H1 (cell line): Measurements from ENCODE around the gene PRDX5. TPM values are rescaled to one million over a fixed set of nuclear protein-coding genes. Genes with fewer than 3 reads are reported as not detected.

ENCODE experiments used
- CTCF ChIA-PET: fragments of 300-600 bp; sonication (Branson Sonifier 250); formaldehyde crosslinking; loops from one replicate; lab custom pipeline; 2021; ENCODE audit not compliant: partially characterized antibody; lab: Charles Lee
- POLR2A ChIA-PET: fragments of 300-600 bp; sonication (Branson Sonifier 250); formaldehyde crosslinking; loops from one replicate; lab custom pipeline; 2021; ENCODE audit warnings: inconsistent platforms; ENCODE audit not compliant: partially characterized antibody; lab: Charles Lee
- DNase-seq, 2 experiments: peaks; one replicate each; pipeline versions ENCODE4 v3.0.0 to v3.0.0-alpha.2; 2010 to 2022; ENCODE audit warnings: low spot score in 2 of 2, low read depth in 1 of 2, mixed read lengths in 1 of 2
- FAIRE-seq: peaks from 2 replicates; lab custom pipeline; 2011; peaks lifted over from hg19 to GRCh38; lab: Jason Lieb, UNC
- H2AFZ ChIP-seq: 2 replicates; pipeline ENCODE4 v1.8.1; 2012; ENCODE audit warnings: low read length, inconsistent platforms
- H2AK5ac ChIP-seq: 2 replicates; pipeline ENCODE4 v1.6.1; 2013; ENCODE audit warnings: low read depth, low read length
- H2BK120ac ChIP-seq: replicated peaks from 2 replicates; pipeline ENCODE3; 2013; ENCODE audit warnings: low read depth, low read length, inconsistent platforms
- H2BK12ac ChIP-seq: 2 replicates; pipeline ENCODE4 v1.6.1; 2013; ENCODE audit warnings: low read depth, low read length
- H2BK15ac ChIP-seq: 2 replicates; pipeline ENCODE4 v1.6.1; 2013; ENCODE audit warnings: low read length
- H2BK20ac ChIP-seq: 2 replicates; pipeline ENCODE4 v1.6.1; 2013; ENCODE audit warnings: low read length
- H2BK5ac ChIP-seq: 2 replicates; pipeline ENCODE4 v1.6.1; 2013; ENCODE audit warnings: low read depth, low read length
- H3K14ac ChIP-seq: 2 replicates; pipeline ENCODE4 v1.6.1; 2013; ENCODE audit warnings: inconsistent platforms; ENCODE audit not compliant: insufficient read length
- H3K18ac ChIP-seq: 2 replicates; pipeline ENCODE4 v1.6.1; 2013; ENCODE audit warnings: low read length; ENCODE audit errors: extremely low read depth
- H3K23ac ChIP-seq: 2 replicates; pipeline ENCODE4 v1.6.1; 2013; ENCODE audit warnings: inconsistent platforms; ENCODE audit not compliant: insufficient read length
- H3K23me2 ChIP-seq: 2 replicates; pipeline ENCODE4 v1.6.1; 2013; ENCODE audit warnings: low read depth, low read length
- H3K27ac ChIP-seq: 2 replicates; pipeline ENCODE4 v1.6.1; 2011; ENCODE audit warnings: low read depth, low read length, inconsistent platforms
- H3K27me3 ChIP-seq, 4 experiments: replicated peaks in 1 of 4; 1 replicate in 1 of 4; 2 replicates in 3 of 4; pipeline versions ENCODE4 v1.6.1 to v1.8.1; 2011 to 2013; ENCODE audit warnings: low read length in 3 of 4, mild to moderate bottlenecking in 3 of 4, inconsistent platforms in 2 of 4, mixed read lengths in 2 of 4, moderate library complexity in 1 of 4; ENCODE audit not compliant: control insufficient read depth in 3 of 4, insufficient read depth in 3 of 4; ENCODE audit errors: extremely low read depth in 1 of 4
- H3K36me3 ChIP-seq, 4 experiments: 2 replicates each; pipeline versions ENCODE4 v1.6.1 to v1.8.1; 2011 to 2013; ENCODE audit warnings: mild to moderate bottlenecking in 4 of 4, low read length in 3 of 4, moderate library complexity in 2 of 4, control low read depth in 1 of 4, inconsistent platforms in 1 of 4; ENCODE audit not compliant: insufficient read depth in 4 of 4, control insufficient read depth in 2 of 4
- H3K4ac ChIP-seq: replicated peaks from 2 replicates; pipeline ENCODE3; 2013; ENCODE audit warnings: low read length, low read depth, mixed read lengths, inconsistent platforms; ENCODE audit not compliant: insufficient read length
- H3K4me1 ChIP-seq, 4 experiments: replicated peaks in 1 of 4; 1 replicate in 1 of 4; 2 replicates in 3 of 4; pipeline versions ENCODE4 v1.6.1 to v1.8.1; 2011 to 2013; ENCODE audit warnings: low read length in 3 of 4, inconsistent platforms in 2 of 4, mixed read lengths in 1 of 4; ENCODE audit not compliant: insufficient read depth in 4 of 4, control insufficient read depth in 3 of 4
- H3K4me2 ChIP-seq, 2 experiments: 2 replicates each; pipeline versions ENCODE4 v1.6.1 to v1.8.1; 2011 to 2013; ENCODE audit warnings: low read depth in 2 of 2, low read length in 2 of 2, control low read depth in 1 of 2, inconsistent platforms in 1 of 2, mild to moderate bottlenecking in 1 of 2; ENCODE audit not compliant: insufficient read depth in 1 of 2
- H3K4me3 ChIP-seq, 4 experiments: fragments of 200-600, 300-600 bp in 1 of 4; sonication (generic), shearing (Covaris generic), sonication (Bioruptor Twin) in 1 of 4; 2 replicates each; pipeline versions ENCODE4 v1.5.1 to v1.8.1; 2011 to 2016; ENCODE audit warnings: low read length in 4 of 4, low read depth in 3 of 4, control low read depth in 2 of 4, inconsistent platforms in 2 of 4, mild to moderate bottlenecking in 2 of 4, mixed read lengths in 1 of 4, moderate library complexity in 1 of 4; ENCODE audit not compliant: insufficient read depth in 2 of 4; ENCODE audit errors: extremely low read depth in 1 of 4
- H3K56ac ChIP-seq: replicated peaks from 2 replicates; pipeline ENCODE3; 2013; ENCODE audit warnings: low read depth, mild to moderate bottlenecking, mixed read lengths, low read length, inconsistent platforms; ENCODE audit not compliant: insufficient read length
- H3K79me1 ChIP-seq: 2 replicates; pipeline ENCODE4 v1.6.1; 2013; ENCODE audit warnings: low read depth, low read length, control low read depth
- H3K79me2 ChIP-seq, 2 experiments: 2 replicates each; pipeline versions ENCODE4 v1.6.1 to v1.8.1; 2012 to 2013; ENCODE audit warnings: low read length in 2 of 2, mild to moderate bottlenecking in 2 of 2, inconsistent platforms in 1 of 2; ENCODE audit not compliant: insufficient read depth in 2 of 2, control insufficient read depth in 1 of 2
- H3K9ac ChIP-seq, 4 experiments: replicated peaks in 1 of 4; 1 replicate in 1 of 4; 2 replicates in 3 of 4; pipeline versions ENCODE4 v1.6.1 to v1.8.1; 2011 to 2013; ENCODE audit warnings: low read depth in 3 of 4, low read length in 3 of 4, control low read depth in 2 of 4, mild to moderate bottlenecking in 2 of 4, moderate library complexity in 2 of 4, inconsistent platforms in 1 of 4; ENCODE audit errors: extremely low read depth in 1 of 4
- H3K9me3 ChIP-seq, 2 experiments: 2 replicates each; pipeline versions ENCODE4 v1.6.1 to v1.8.1; 2012 to 2013; ENCODE audit warnings: mild to moderate bottlenecking in 2 of 2, moderate library complexity in 2 of 2, control low read depth in 1 of 2, inconsistent platforms in 1 of 2, low read depth in 1 of 2, low read length in 1 of 2, mixed read lengths in 1 of 2; ENCODE audit not compliant: insufficient read depth in 2 of 2
- H4K20me1 ChIP-seq, 2 experiments: replicated peaks in 1 of 2; 2 replicates each; pipeline versions ENCODE3 to v1.8.1; 2011 to 2013; ENCODE audit warnings: inconsistent platforms in 2 of 2, low read length in 2 of 2, mild to moderate bottlenecking in 1 of 2; ENCODE audit not compliant: insufficient read depth in 2 of 2, control insufficient read depth in 1 of 2
- H4K5ac ChIP-seq: 2 replicates; pipeline ENCODE4 v1.6.1; 2013; ENCODE audit warnings: low read length, low read depth, mixed read lengths, inconsistent platforms; ENCODE audit not compliant: insufficient read length
- H4K8ac ChIP-seq: 2 replicates; pipeline ENCODE4 v1.8.0; 2013; ENCODE audit warnings: mild to moderate bottlenecking, moderate library complexity, low read length, inconsistent platforms; ENCODE audit not compliant: insufficient read depth; ENCODE audit errors: extremely low read depth
- H4K91ac ChIP-seq: replicated peaks from 2 replicates; pipeline ENCODE3; 2013; ENCODE audit warnings: low read length, mixed read lengths, inconsistent platforms; ENCODE audit not compliant: insufficient read length
- CHD1 ChIP-seq: IDR thresholded peaks from 2 replicates; pipeline ENCODE4 v1.6.1; 2012; ENCODE audit warnings: low read depth, low read length, improper control_type of control experiment
- CTCF ChIP-seq, 3 experiments: IDR thresholded peaks; 1 replicate in 2 of 3; 2 replicates in 1 of 3; pipeline versions ENCODE4 v1.5.1 to v1.6.1; 2011; ENCODE audit warnings: low read length in 3 of 3, mild to moderate bottlenecking in 3 of 3, inconsistent platforms in 2 of 3, low read depth in 1 of 3, moderate library complexity in 1 of 3; ENCODE audit not compliant: insufficient read depth in 1 of 3; ENCODE audit errors: control extremely low read depth in 1 of 3
- KDM5A ChIP-seq: fragments of 200-600 bp; IDR thresholded peaks from 2 replicates; pipeline ENCODE4 v1.7.1; 2012; ENCODE audit warnings: mild to moderate bottlenecking, low read length, inconsistent platforms, mixed read lengths
- POLR2A ChIP-seq, 2 experiments: IDR thresholded peaks; 1 replicate in 1 of 2; 2 replicates in 1 of 2; pipeline ENCODE4 v1.6.1; 2011; ENCODE audit warnings: low read depth in 2 of 2, low read length in 2 of 2, mild to moderate bottlenecking in 2 of 2; ENCODE audit errors: control extremely low read depth in 1 of 2
- RAD21 ChIP-seq, 2 experiments: IDR thresholded peaks in 1 of 2; conservative IDR thresholded peaks in 1 of 2; 2 replicates each; pipeline ENCODE4 v1.6.1; 2011; ENCODE audit warnings: low read depth in 2 of 2, low read length in 2 of 2, improper control_type of control experiment in 1 of 2, inconsistent platforms in 1 of 2, mild to moderate bottlenecking in 1 of 2, moderate library complexity in 1 of 2
- RXRA ChIP-seq: IDR thresholded peaks from 2 replicates; pipeline ENCODE4 v1.6.1; 2011; ENCODE audit warnings: low read depth, mild to moderate bottlenecking, low read length, moderate library complexity; ENCODE audit not compliant: insufficient read depth
- SAP30 ChIP-seq: fragments of 300-600 bp; sonication (generic); IDR thresholded peaks from 2 replicates; pipeline ENCODE4 v1.7.1; 2012; ENCODE audit warnings: low read length, moderate library complexity, mild to moderate bottlenecking, inconsistent platforms; ENCODE audit not compliant: insufficient read depth, insufficient replicate concordance
- SP2 ChIP-seq: IDR thresholded peaks from 2 replicates; pipeline ENCODE4 v1.6.1; 2012; ENCODE audit warnings: mild to moderate bottlenecking, low read length, inconsistent platforms
- WGBS, 2 experiments: shearing (Covaris generic) in 1 of 2; methylation state at CpG; one replicate each; pipeline versions ENCODE4 v1.1.6 to v1.1.7; 2013 to 2015; ENCODE audit warnings: low lambda C conversion rate in 2 of 2, mixed read lengths in 2 of 2, inconsistent platforms in 1 of 2, low coverage in 1 of 2, missing lambda C conversion rate in 1 of 2; ENCODE audit not compliant: insufficient replicate concordance in 2 of 2, insufficient coverage in 1 of 2, insufficient read length in 1 of 2; ENCODE audit errors: extremely low coverage in 1 of 2, missing lambda C conversion rate in 1 of 2; 5-methylcytosine and 5-hydroxymethylcytosine counted together
- polyA plus RNA-seq, 7 experiments: library from polyadenylated mRNA; depleted of rRNA in 3 of 7; stranded (reverse) in 5 of 7; unstranded in 2 of 7; fragments of >200 nt in 5 of 7; fragments of 200-250 nt in 2 of 7; gene quantifications; 1 replicate in 5 of 7; 2 replicates in 1 of 7; 4 replicates in 1 of 7; pipeline versions ENCODE4 v1.2.1 to v1.2.3, GENCODE V29; 2011 to 2013; ENCODE audit warnings: missing spikeins in 2 of 7, mixed read lengths in 2 of 7
- total RNA-seq: library from RNA; stranded (reverse); fragmentation: NEBNext Ultra II Directional; extraction: Animal tissue kit (Norgen Biotek cat#: 25700); gene quantifications from 2 replicates; pipeline ENCODE4 v1.2.1, GENCODE V29; 2021

Gene PRDX5
- total and polyA plus RNA-seq, 2 of the 8 experiments (the other 6 are each of a cell fraction or from before 2014, with no cell fraction given): 201 to 582 TPM

GRCh38 chr11:64359712-64360445 is 42.0 kb downstream of the PRDX5 start:
- peak overlapping the region; percentile 95 for H4K91ac ChIP-seq
- no peak overlapping the region; the same call in 1 of the 2 replicates for H4K8ac ChIP-seq
- H3K79me1 ChIP-seq: no peaks in the 10 kb centered on the region; the same call in 1 of the 2 replicates
- peaks cover 0 to 4% of the 10 kb centered on the region in 2 experiments for H4K20me1 ChIP-seq
- peaks cover 0 to 35% (median 28%) of the 10 kb centered on the region in 4 experiments; a peak in 6 of 7 replicates for H3K4me1 ChIP-seq
- peak overlapping the region; percentile 61 to 83 (median 72) for H3K4me3 ChIP-seq
- H3K27ac ChIP-seq: no peak overlapping the region
- no peak overlapping the region for H4K5ac ChIP-seq
- no peak overlapping the region for H3K4ac ChIP-seq
- H2AFZ ChIP-seq: 0 out of 2 replicates have a peak overlapping the region, but pooled peaks have one; percentile 43
- H2BK120ac ChIP-seq: no peak overlapping the region
- no peak overlapping the region for H3K9ac ChIP-seq
- no peaks in the 10 kb centered on the region for H3K9me3 ChIP-seq
- DNase-seq: no peak
- peak overlapping the region; percentile 46; the same call in 1 of the 2 replicates for H2BK15ac ChIP-seq
- peak overlapping the region; percentile 97 for H3K18ac ChIP-seq
- WGBS, 2 experiments: 65% methylated on average over 27 of the region's 38 CpGs; no CpG with 5 or more reads in 1 of the 2 experiments
- no peaks in the 10 kb centered on the region for H3K27me3 ChIP-seq
- 0 out of 2 replicates have a peak overlapping the region, but pooled peaks have one; percentile 97 for H2BK12ac ChIP-seq
- CTCF ChIA-PET: interaction anchor here (0.5 to 22.0 kb wide), 10 partner anchors 10 to 497 kb away, joined by 3 to 409 read pairs (median 5); partner anchors contain the start of gene CCDC88B
- H2AK5ac ChIP-seq: no peak overlapping the region
- no peak overlapping the region for H3K23ac ChIP-seq
- H2BK5ac ChIP-seq: no peak overlapping the region
- peaks cover 0 to 9% (median 3%) of the 10 kb centered on the region in 4 experiments; a peak in 3 of 8 replicates for H3K36me3 ChIP-seq
- no peaks in the 10 kb centered on the region for H3K79me2 ChIP-seq
- peak overlapping the region; percentile 87 to 89 for H3K4me2 ChIP-seq
- no peak overlapping the region for H3K56ac ChIP-seq
- H3K23me2 ChIP-seq: peaks cover 7% of the 10 kb centered on the region; the same call in 1 of the 2 replicates
- no peak overlapping the region for H2BK20ac ChIP-seq
- H3K14ac ChIP-seq: no peak overlapping the region
- POLR2A ChIA-PET: interaction anchor here (0.5 to 3.6 kb wide), 10 partner anchors 9 to 408 kb away, joined by 3 to 14 read pairs (median 3); no protein-coding TSS in a partner anchor
- FAIRE-seq: no peak
- TF ChIP-seq KDM5A (no peak), CTCF (IDR thresholded peaks at IDR 0.05; ENCODE audit: control extremely low read depth in 1 of 3, insufficient read depth in 1 of 3, low read depth in 1 of 3, low read length in 3 of 3) (no peak), RAD21 (IDR thresholded peaks at IDR 0.05 in 1 of 2, conservative IDR thresholded peaks at IDR 0.05 in 1 of 2; ENCODE audit: low read depth in 2 of 2, low read length in 2 of 2) (peak in 1 of 2 experiments; percentile 1; a peak in 1 of 4 replicates), SAP30 (peak; percentile 51), CHD1 (no peak), SP2 (no peak), RXRA (no peak), POLR2A (IDR thresholded peaks at IDR 0.05; ENCODE audit: control extremely low read depth in 1 of 2, low read depth in 2 of 2, low read length in 2 of 2) (no peak)
